Measurements from ENCODE around the gene IARS1.

IARS1 gene

GRCh38 chr9:92293452-92294296 lies at the start of gene IARS1:
IARS1 (minus strand) TSS chr9:92293697; CDS start chr9:92289419, 4,278 bp downstream.
- peak; percentile 99 for DNase-seq (ENCODE audit: low read depth)
- H3K4me3 ChIP-seq (ENCODE audit: low read length): peak within 1 kb of the TSS; percentile 98
- H3K9ac ChIP-seq (ENCODE audit: low read length): peak within 1 kb of the TSS; percentile 99
- no peaks in the 10 kb centered on the region for H3K27me3 ChIP-seq (replicated peaks; ENCODE audit: control insufficient read depth, insufficient read depth, low read length)
- peaks cover 39% of the 10 kb centered on the region for H3K36me3 ChIP-seq (ENCODE audit: control insufficient read depth, insufficient read depth, low read length, severe bottlenecking)
- peaks cover 39% of the 10 kb centered on the region for H3K4me1 ChIP-seq (ENCODE audit: control insufficient read depth, insufficient read depth, low read length)
- H3K9me3 ChIP-seq (ENCODE audit: control insufficient read depth, low read length): no peaks in the 10 kb centered on the region

- H3K36me3 ChIP-seq (ENCODE audit: control insufficient read depth, insufficient read depth, low read length, severe bottlenecking): no peaks in the 10 kb centered on the region
- H3K9ac ChIP-seq (ENCODE audit: low read length): peak overlapping the region; percentile 65
- peak; percentile 65 for DNase-seq (ENCODE audit: low read depth)
- no peak overlapping the region for H3K4me3 ChIP-seq (ENCODE audit: low read length)
- no peaks in the 10 kb centered on the region for H3K9me3 ChIP-seq (ENCODE audit: control insufficient read depth, low read length)
- H3K4me1 ChIP-seq (ENCODE audit: control insufficient read depth, insufficient read depth, low read length): peaks cover 16% of the 10 kb centered on the region
- H3K27me3 ChIP-seq (replicated peaks; ENCODE audit: control insufficient read depth, insufficient read depth, low read length): no peaks in the 10 kb centered on the region
Observed at GRCh38 chr9:92342825-92343488, 49.5 kb upstream of the IARS1 start.

GRCh38 chr9:92341578-92341977 lies 48.1 kb upstream of the IARS1 start:
- Histone ChIP-seq H3K36me3 (ENCODE audit: control insufficient read depth, insufficient read depth, low read length, severe bottlenecking) (no peaks in the 10 kb centered on the region), H3K4me1 (ENCODE audit: control insufficient read depth, insufficient read depth, low read length) (peaks cover 16% of the 10 kb centered on the region), H3K9ac (ENCODE audit: low read length) (no peak overlapping the region), H3K4me3 (ENCODE audit: low read length) (no peak overlapping the region), H3K27me3 (replicated peaks; ENCODE audit: control insufficient read depth, insufficient read depth, low read length) (no peaks in the 10 kb centered on the region), H3K9me3 (ENCODE audit: control insufficient read depth, low read length) (no peaks in the 10 kb centered on the region)
- no peak for DNase-seq (ENCODE audit: low read depth)

- Histone ChIP-seq H3K4me1 (ENCODE audit: control insufficient read depth, insufficient read depth, low read length) (peaks cover 4% of the 10 kb centered on the region), H3K36me3 (ENCODE audit: control insufficient read depth, insufficient read depth, low read length, severe bottlenecking) (no peaks in the 10 kb centered on the region), H3K9me3 (ENCODE audit: control insufficient read depth, low read length) (no peaks in the 10 kb centered on the region), H3K4me3 (ENCODE audit: low read length) (no peak overlapping the region), H3K27me3 (replicated peaks; ENCODE audit: control insufficient read depth, insufficient read depth, low read length) (no peaks in the 10 kb centered on the region), H3K9ac (ENCODE audit: low read length) (no peak overlapping the region)
- no peak for DNase-seq (ENCODE audit: low read depth)
Observed at GRCh38 chr9:92333282-92333634, 39.8 kb upstream of the IARS1 start.

- no peaks in the 10 kb centered on the region for H3K9me3 ChIP-seq (ENCODE audit: control insufficient read depth, low read length)
- peak; percentile 60 for DNase-seq (ENCODE audit: low read depth)
- H3K4me1 ChIP-seq (ENCODE audit: control insufficient read depth, insufficient read depth, low read length): peaks cover 7% of the 10 kb centered on the region
- H3K27me3 ChIP-seq (replicated peaks; ENCODE audit: control insufficient read depth, insufficient read depth, low read length): no peaks in the 10 kb centered on the region
- H3K36me3 ChIP-seq (ENCODE audit: control insufficient read depth, insufficient read depth, low read length, severe bottlenecking): no peaks in the 10 kb centered on the region
- H3K4me3 ChIP-seq (ENCODE audit: low read length): no peak overlapping the region
- no peak overlapping the region for H3K9ac ChIP-seq (ENCODE audit: low read length)
Observed at GRCh38 chr9:92332577-92333281, 39.2 kb upstream of the IARS1 start.

GRCh38 chr9:92328225-92328624 lies 34.7 kb upstream of the IARS1 start:
- no peaks in the 10 kb centered on the region for H3K27me3 ChIP-seq (replicated peaks; ENCODE audit: control insufficient read depth, insufficient read depth, low read length)
- H3K36me3 ChIP-seq (ENCODE audit: control insufficient read depth, insufficient read depth, low read length, severe bottlenecking): peaks cover under 1% of the 10 kb centered on the region
- DNase-seq (ENCODE audit: low read depth): peak; percentile 74
- no peak overlapping the region for H3K4me3 ChIP-seq (ENCODE audit: low read length)
- H3K9ac ChIP-seq (ENCODE audit: low read length): peak overlapping the region; percentile 23
- no peaks in the 10 kb centered on the region for H3K9me3 ChIP-seq (ENCODE audit: control insufficient read depth, low read length)
- H3K4me1 ChIP-seq (ENCODE audit: control insufficient read depth, insufficient read depth, low read length): peaks cover 21% of the 10 kb centered on the region

GRCh38 chr9:92327283-92327850 lies 33.9 kb upstream of the IARS1 start:
- Histone ChIP-seq H3K36me3 (ENCODE audit: control insufficient read depth, insufficient read depth, low read length, severe bottlenecking) (peaks cover 8% of the 10 kb centered on the region), H3K9ac (ENCODE audit: low read length) (no peak overlapping the region), H3K9me3 (ENCODE audit: control insufficient read depth, low read length) (no peaks in the 10 kb centered on the region), H3K4me3 (ENCODE audit: low read length) (no peak overlapping the region), H3K27me3 (replicated peaks; ENCODE audit: control insufficient read depth, insufficient read depth, low read length) (no peaks in the 10 kb centered on the region), H3K4me1 (ENCODE audit: control insufficient read depth, insufficient read depth, low read length) (peaks cover 21% of the 10 kb centered on the region)
- DNase-seq (ENCODE audit: low read depth): no peak

GRCh38 chr9:92325991-92326500 lies 32.5 kb upstream of the IARS1 start:
- no peak for DNase-seq (ENCODE audit: low read depth)
- Histone ChIP-seq H3K4me3 (ENCODE audit: low read length) (peak overlapping the region; percentile 91), H3K9ac (ENCODE audit: low read length) (peak overlapping the region; percentile 96), H3K4me1 (ENCODE audit: control insufficient read depth, insufficient read depth, low read length) (peaks cover 21% of the 10 kb centered on the region), H3K9me3 (ENCODE audit: control insufficient read depth, low read length) (no peaks in the 10 kb centered on the region), H3K27me3 (replicated peaks; ENCODE audit: control insufficient read depth, insufficient read depth, low read length) (no peaks in the 10 kb centered on the region), H3K36me3 (ENCODE audit: control insufficient read depth, insufficient read depth, low read length, severe bottlenecking) (peaks cover 21% of the 10 kb centered on the region)

- H3K9me3 ChIP-seq (ENCODE audit: control insufficient read depth, low read length): no peaks in the 10 kb centered on the region
- peaks cover 25% of the 10 kb centered on the region for H3K36me3 ChIP-seq (ENCODE audit: control insufficient read depth, insufficient read depth, low read length, severe bottlenecking)
- H3K4me3 ChIP-seq (ENCODE audit: low read length): peak within 1 kb of the TSS; percentile 91
- peak; percentile 96 for DNase-seq (ENCODE audit: low read depth)
- peaks cover 21% of the 10 kb centered on the region for H3K4me1 ChIP-seq (ENCODE audit: control insufficient read depth, insufficient read depth, low read length)
- H3K27me3 ChIP-seq (replicated peaks; ENCODE audit: control insufficient read depth, insufficient read depth, low read length): no peaks in the 10 kb centered on the region
- H3K9ac ChIP-seq (ENCODE audit: low read length): peak within 1 kb of the TSS; percentile 96
Observed at GRCh38 chr9:92325269-92325990, 31.9 kb upstream of the IARS1 start, which contains the start of the genes CENPP and NOL8. CENPP (plus strand) TSS chr9:92325953. NOL8 (minus strand) TSS chr9:92325350; CDS start chr9:92324161, 1,189 bp downstream.

GRCh38 chr9:92324889-92325268 lies 31.4 kb upstream of the IARS1 start:
- no peak for DNase-seq (ENCODE audit: low read depth)
- Histone ChIP-seq H3K9ac (ENCODE audit: low read length) (peak overlapping the region; percentile 96), H3K4me1 (ENCODE audit: control insufficient read depth, insufficient read depth, low read length) (peaks cover 21% of the 10 kb centered on the region), H3K4me3 (ENCODE audit: low read length) (peak overlapping the region; percentile 91), H3K36me3 (ENCODE audit: control insufficient read depth, insufficient read depth, low read length, severe bottlenecking) (peaks cover 30% of the 10 kb centered on the region), H3K9me3 (ENCODE audit: control insufficient read depth, low read length) (no peaks in the 10 kb centered on the region), H3K27me3 (replicated peaks; ENCODE audit: control insufficient read depth, insufficient read depth, low read length) (no peaks in the 10 kb centered on the region)

All from adipocyte (in vitro differentiated cells).